ENCODE data around the gene OCA2. TPM values are rescaled to one million over a fixed set of nuclear protein-coding genes. Genes with fewer than 3 reads are reported as not detected.

The OCA2 gene
- total RNA-seq, 1 donor from 2014 or later, result 1.7 TPM

GRCh38 chr15:27845535-27846369 lies 253.4 kb downstream of the OCA2 start:
- Mint-ChIP-seq H3K9me3 (ENCODE audit: unreplicated experiment) (peaks cover 6% of the 10 kb centered on the region), H3K27ac (ENCODE audit: unreplicated experiment) (no peak overlapping the region), H3K4me1 (ENCODE audit: low read depth, unreplicated experiment) (peaks cover under 1% of the 10 kb centered on the region), H3K27me3 (ENCODE audit: unreplicated experiment) (peaks cover 5% of the 10 kb centered on the region), H3K4me3 (ENCODE audit: unreplicated experiment) (no peak overlapping the region), H3K36me3 (ENCODE audit: unreplicated experiment) (peaks cover 4% of the 10 kb centered on the region)
- no peak for DNase-seq
- no peak for TF ChIP-seq CTCF (IDR thresholded peaks at IDR 0.05; ENCODE audit: partially characterized antibody, unreplicated experiment)

- H3K4me3 Mint-ChIP-seq (ENCODE audit: unreplicated experiment), result no peak overlapping the region
- TF ChIP-seq CTCF (IDR thresholded peaks at IDR 0.05; ENCODE audit: partially characterized antibody, unreplicated experiment), result no peak
- H3K27me3 Mint-ChIP-seq (ENCODE audit: unreplicated experiment), result peaks cover 5% of the 10 kb centered on the region
- H3K36me3 Mint-ChIP-seq (ENCODE audit: unreplicated experiment), result peaks cover 1% of the 10 kb centered on the region
- no peak overlapping the region for H3K27ac Mint-ChIP-seq (ENCODE audit: unreplicated experiment)
- H3K9me3 Mint-ChIP-seq (ENCODE audit: unreplicated experiment), result peaks cover 3% of the 10 kb centered on the region
- peaks cover 6% of the 10 kb centered on the region for H3K4me1 Mint-ChIP-seq (ENCODE audit: low read depth, unreplicated experiment)
- no peak for DNase-seq
Measured at GRCh38 chr15:27844018-27844666, 255.0 kb downstream of the OCA2 start.

DNA sequence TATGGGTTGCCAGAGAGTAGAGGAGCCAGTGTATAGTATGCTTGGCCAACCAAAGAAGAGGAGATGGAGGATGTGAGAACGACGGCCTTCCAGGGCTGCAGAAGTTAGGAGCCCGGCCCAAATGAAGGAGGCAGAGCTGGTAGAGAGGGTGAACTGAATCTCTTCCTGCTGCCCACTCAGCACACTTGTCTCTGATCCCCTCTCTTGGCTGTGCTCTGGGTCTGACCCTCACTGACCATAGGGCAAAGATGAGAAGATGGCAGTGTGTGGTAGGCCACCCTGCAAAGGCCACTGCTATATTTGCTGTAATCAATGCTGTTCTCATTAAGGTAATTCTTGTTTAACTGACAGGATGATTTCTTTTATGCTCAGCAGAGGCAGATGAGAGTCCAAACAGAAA lies 256.0 kb downstream of the OCA2 start:
- no peak overlapping the region for H3K27ac Mint-ChIP-seq (ENCODE audit: unreplicated experiment)

DNA sequence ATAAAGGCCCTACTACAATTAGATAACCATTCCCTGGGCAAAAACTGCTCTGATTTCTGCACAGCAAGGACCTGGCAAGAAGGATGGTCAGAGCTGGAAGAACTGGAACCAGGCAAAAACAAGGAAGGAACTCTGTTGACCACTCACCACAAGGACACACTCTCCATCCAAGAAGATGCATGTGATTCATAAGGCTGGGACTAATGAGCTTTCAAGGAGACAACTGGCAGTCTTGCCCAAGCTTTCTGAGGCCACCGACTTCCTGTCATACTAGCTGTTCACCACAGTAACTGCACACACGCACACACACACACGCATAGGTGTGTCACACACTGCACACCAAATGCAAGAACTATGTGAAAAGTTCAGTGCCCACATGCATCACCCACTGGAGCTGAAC lies 256.6 kb downstream of the OCA2 start:
- no peaks in the 10 kb centered on the region for H3K36me3 Mint-ChIP-seq (ENCODE audit: unreplicated experiment)
- no peak overlapping the region for H3K27ac Mint-ChIP-seq (ENCODE audit: unreplicated experiment)
- no peak overlapping the region for H3K4me3 Mint-ChIP-seq (ENCODE audit: unreplicated experiment)
- no peak for DNase-seq
- peaks cover 2% of the 10 kb centered on the region for H3K9me3 Mint-ChIP-seq (ENCODE audit: unreplicated experiment)
- peaks cover 5% of the 10 kb centered on the region for H3K27me3 Mint-ChIP-seq (ENCODE audit: unreplicated experiment)
- TF ChIP-seq CTCF (IDR thresholded peaks at IDR 0.05; ENCODE audit: partially characterized antibody, unreplicated experiment), result no peak
- peaks cover 6% of the 10 kb centered on the region for H3K4me1 Mint-ChIP-seq (ENCODE audit: low read depth, unreplicated experiment)

More for the DNA sequence above, 256.0 kb downstream of the OCA2 start:
- Mint-ChIP-seq H3K27me3 (ENCODE audit: unreplicated experiment) (peaks cover 5% of the 10 kb centered on the region), H3K4me1 (ENCODE audit: low read depth, unreplicated experiment) (peaks cover 6% of the 10 kb centered on the region), H3K4me3 (ENCODE audit: unreplicated experiment) (no peak overlapping the region), H3K36me3 (ENCODE audit: unreplicated experiment) (no peaks in the 10 kb centered on the region), H3K9me3 (ENCODE audit: unreplicated experiment) (peaks cover 2% of the 10 kb centered on the region)
- no peak for TF ChIP-seq CTCF (IDR thresholded peaks at IDR 0.05; ENCODE audit: partially characterized antibody, unreplicated experiment)
- no peak for DNase-seq

Measured in glutamatergic neuron (in vitro differentiated cells).